Loucy (cell line): ENCODE measurements around the gene PLXNA2.

Source experiments
- H2AFZ ChIP-seq: fragments of 200-600 bp; sonication (generic); 2 replicates; pipeline ENCODE4 v1.6.0; 2016; ENCODE audit warnings: antibody characterized with exemption, mild to moderate bottlenecking, low read length, moderate library complexity
- H3F3A ChIP-seq: fragments of 200-600 bp; 2 replicates; pipeline ENCODE4 v1.6.0; 2016; ENCODE audit warnings: antibody characterized with exemption, low read depth, mild to moderate bottlenecking
- H3K27me3 ChIP-seq: fragments of 200-600 bp; sonication (generic); 2 replicates; pipeline ENCODE4 v1.6.1; 2014; ENCODE audit warnings: low read length, mild to moderate bottlenecking; ENCODE audit not compliant: insufficient read depth, poor library complexity, severe bottlenecking
- H3K36me3 ChIP-seq: fragments of 200-600 bp; sonication (generic); 2 replicates; pipeline ENCODE4 v1.6.1; 2016; ENCODE audit warnings: low read length; ENCODE audit not compliant: insufficient read depth
- H3K4me1 ChIP-seq: fragments of 200-600 bp; sonication (generic); 2 replicates; pipeline ENCODE4 v1.5.1; 2014; ENCODE audit warnings: low read length, mild to moderate bottlenecking; ENCODE audit not compliant: insufficient read depth, poor library complexity, severe bottlenecking
- H3K4me2 ChIP-seq: fragments of 200-600 bp; sonication (generic); 2 replicates; pipeline ENCODE4 v1.6.0; 2014; ENCODE audit warnings: antibody characterized with exemption, low read length, low read depth, mild to moderate bottlenecking; ENCODE audit not compliant: poor library complexity, severe bottlenecking
- H3K4me3 ChIP-seq: fragments of 200-600 bp; sonication (generic); 2 replicates; pipeline ENCODE4 v1.5.1; 2014; ENCODE audit warnings: low read length, mild to moderate bottlenecking, mixed read lengths; ENCODE audit not compliant: poor library complexity, severe bottlenecking
- H3K79me2 ChIP-seq: fragments of 200-600 bp; sonication (generic); 2 replicates; pipeline ENCODE4 v1.6.1; 2014; ENCODE audit warnings: low read length; ENCODE audit not compliant: insufficient read depth
- H3K9ac ChIP-seq: fragments of 200-600 bp; sonication (generic); 2 replicates; pipeline ENCODE4 v1.6.0; 2014; ENCODE audit warnings: mild to moderate bottlenecking, low read depth, low read length, moderate library complexity; ENCODE audit not compliant: poor library complexity, severe bottlenecking
- H3K9me2 ChIP-seq: fragments of 200-600 bp; sonication (generic); replicated peaks from 2 replicates; pipeline ENCODE4 v1.6.1; 2016; ENCODE audit warnings: low read depth, low read length, mixed read lengths
- H3K9me3 ChIP-seq: fragments of 200-600 bp; sonication (generic); 2 replicates; pipeline ENCODE4 v1.6.1; 2014; ENCODE audit warnings: mild to moderate bottlenecking, antibody characterized with exemption, low read length, low read depth; ENCODE audit not compliant: insufficient read depth
- H4K20me1 ChIP-seq: fragments of 200-600 bp; sonication (generic); 2 replicates; pipeline ENCODE4 v1.6.0; 2014; ENCODE audit warnings: antibody characterized with exemption, low read length, mild to moderate bottlenecking; ENCODE audit not compliant: insufficient read depth, poor library complexity, severe bottlenecking
- EZH2phosphoT487 ChIP-seq: fragments of 200-600 bp; IDR thresholded peaks from 2 replicates; pipeline ENCODE4 v1.6.1; 2018; ENCODE audit warnings: antibody characterized with exemption, mild to moderate bottlenecking, moderate library complexity, borderline replicate concordance
- TF ChIP-seq, protein P1 (sequence below): fragments of 200-600 bp; sonication (generic); conservative IDR thresholded peaks from 2 replicates; pipeline ENCODE4 v1.5.1; 2014; ENCODE audit warnings: mild to moderate bottlenecking, antibody characterized with exemption, low read length

PLXNA2 gene

DNA sequence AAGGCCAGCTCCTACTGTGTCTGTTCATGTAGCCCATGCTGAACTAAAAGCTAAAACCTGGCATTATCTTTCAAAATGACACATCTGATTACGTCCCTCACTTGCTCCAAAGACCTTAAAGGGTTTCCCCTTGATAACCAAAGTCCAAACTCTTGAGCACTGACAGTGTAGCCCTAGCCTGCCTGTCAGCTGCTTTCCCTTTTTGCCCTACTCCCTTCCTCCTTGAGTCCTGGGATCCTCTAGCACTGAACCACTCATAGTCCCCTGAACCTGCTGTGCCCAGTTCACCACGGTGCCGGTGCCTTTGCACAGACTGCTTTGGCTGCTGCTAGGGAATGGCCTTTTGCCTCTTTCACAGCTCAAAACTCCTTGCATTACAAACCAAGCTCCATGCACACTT, 67.5 kb downstream of the PLXNA2 start:
- no peak overlapping the region for H3K4me3 ChIP-seq
- peaks cover 11% of the 10 kb centered on the region for H3K4me1 ChIP-seq
- no peaks in the 10 kb centered on the region for H3K79me2 ChIP-seq

DNA sequence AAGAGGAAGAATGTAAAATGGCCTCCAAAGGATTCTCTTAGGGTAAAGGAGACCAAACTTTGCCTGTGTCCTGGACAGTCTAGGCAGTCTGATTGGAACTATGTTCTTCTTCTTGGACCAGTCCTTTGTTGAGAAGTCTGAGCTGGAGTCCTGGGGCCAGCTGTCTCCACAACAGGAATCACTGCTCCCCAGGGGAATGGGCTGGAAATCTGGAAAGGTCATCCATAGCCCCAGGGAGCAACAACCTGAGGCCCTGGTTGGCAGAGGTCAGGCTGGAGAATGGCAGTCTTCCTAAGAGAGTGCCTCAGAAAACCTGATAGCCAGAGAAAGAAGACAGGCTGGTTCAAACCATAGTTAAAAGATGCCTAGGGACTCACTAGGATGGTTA, 68.7 kb downstream of the PLXNA2 start:
- H3K4me2 ChIP-seq = no peak overlapping the region
- no peak for TF ChIP-seq EZH2phosphoT487
- TF ChIP-seq, protein P1, sequence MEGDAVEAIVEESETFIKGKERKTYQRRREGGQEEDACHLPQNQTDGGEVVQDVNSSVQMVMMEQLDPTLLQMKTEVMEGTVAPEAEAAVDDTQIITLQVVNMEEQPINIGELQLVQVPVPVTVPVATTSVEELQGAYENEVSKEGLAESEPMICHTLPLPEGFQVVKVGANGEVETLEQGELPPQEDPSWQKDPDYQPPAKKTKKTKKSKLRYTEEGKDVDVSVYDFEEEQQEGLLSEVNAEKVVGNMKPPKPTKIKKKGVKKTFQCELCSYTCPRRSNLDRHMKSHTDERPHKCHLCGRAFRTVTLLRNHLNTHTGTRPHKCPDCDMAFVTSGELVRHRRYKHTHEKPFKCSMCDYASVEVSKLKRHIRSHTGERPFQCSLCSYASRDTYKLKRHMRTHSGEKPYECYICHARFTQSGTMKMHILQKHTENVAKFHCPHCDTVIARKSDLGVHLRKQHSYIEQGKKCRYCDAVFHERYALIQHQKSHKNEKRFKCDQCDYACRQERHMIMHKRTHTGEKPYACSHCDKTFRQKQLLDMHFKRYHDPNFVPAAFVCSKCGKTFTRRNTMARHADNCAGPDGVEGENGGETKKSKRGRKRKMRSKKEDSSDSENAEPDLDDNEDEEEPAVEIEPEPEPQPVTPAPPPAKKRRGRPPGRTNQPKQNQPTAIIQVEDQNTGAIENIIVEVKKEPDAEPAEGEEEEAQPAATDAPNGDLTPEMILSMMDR = no peak
- no peaks in the 10 kb centered on the region for H3K27me3 ChIP-seq

More for the DNA sequence above, 67.5 kb downstream of the PLXNA2 start:
- TF ChIP-seq EZH2phosphoT487 = no peak
- TF ChIP-seq, protein P1 = no peak
- no peaks in the 10 kb centered on the region for H3K9me2 ChIP-seq
- H3K36me3 ChIP-seq = no peaks in the 10 kb centered on the region
- no peaks in the 10 kb centered on the region for H3F3A ChIP-seq
- no peaks in the 10 kb centered on the region for H3K27me3 ChIP-seq
- H3K4me2 ChIP-seq = no peak overlapping the region
- H2AFZ ChIP-seq = no peak overlapping the region
- H3K9ac ChIP-seq = no peak overlapping the region
- H3K9me3 ChIP-seq = no peaks in the 10 kb centered on the region
- no peaks in the 10 kb centered on the region for H4K20me1 ChIP-seq

DNA sequence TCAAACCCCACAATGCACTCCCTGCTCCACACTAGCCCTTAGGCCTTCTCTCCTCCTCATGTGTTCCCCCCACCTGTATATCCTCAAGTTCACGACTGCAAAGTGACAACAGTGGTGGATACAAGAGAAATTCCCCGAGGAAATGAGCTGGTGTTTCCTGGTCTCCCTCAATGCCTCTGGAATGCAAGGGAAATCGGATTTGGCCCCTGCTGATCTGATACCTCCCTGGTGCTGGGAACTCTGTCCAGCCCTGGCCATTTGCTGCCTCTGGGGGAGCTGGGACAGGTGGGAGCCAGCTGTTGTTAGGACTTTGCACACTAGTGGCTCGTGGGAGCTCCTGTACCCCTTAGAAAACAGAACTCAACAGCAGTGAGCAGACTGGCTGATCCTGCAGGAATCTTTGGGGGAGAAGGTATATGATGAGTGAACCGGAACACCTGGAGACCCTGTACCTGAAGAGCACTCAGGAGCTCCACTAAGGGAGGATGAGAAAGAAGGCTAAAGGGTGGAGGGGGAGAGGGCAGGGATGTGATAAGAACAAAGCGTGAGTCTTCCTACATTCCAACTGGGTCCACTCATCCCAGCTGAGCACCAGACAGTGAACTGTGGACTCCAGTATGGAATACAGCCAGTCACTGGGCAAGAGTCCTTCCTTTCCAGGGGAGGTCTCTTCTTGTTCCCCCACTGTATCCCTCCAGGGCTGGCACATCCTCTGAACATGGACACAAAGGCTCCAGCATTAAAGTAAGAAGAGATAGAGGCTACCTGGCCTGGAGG, 69.3 kb downstream of the PLXNA2 start:
- H3F3A ChIP-seq = no peaks in the 10 kb centered on the region
- no peaks in the 10 kb centered on the region for H3K9me2 ChIP-seq
- H3K4me3 ChIP-seq = no peak overlapping the region
- H3K4me1 ChIP-seq = peaks cover 28% of the 10 kb centered on the region
- H3K9ac ChIP-seq = no peak overlapping the region
- H3K9me3 ChIP-seq = no peaks in the 10 kb centered on the region
- H2AFZ ChIP-seq = no peak overlapping the region
- no peaks in the 10 kb centered on the region for H4K20me1 ChIP-seq
- no peaks in the 10 kb centered on the region for H3K79me2 ChIP-seq
- no peaks in the 10 kb centered on the region for H3K27me3 ChIP-seq
- H3K36me3 ChIP-seq = no peaks in the 10 kb centered on the region
- no peak for TF ChIP-seq EZH2phosphoT487
- TF ChIP-seq, protein P1 = no peak
- no peak overlapping the region for H3K4me2 ChIP-seq

More for the DNA sequence above, 68.7 kb downstream of the PLXNA2 start:
- H3K9me2 ChIP-seq = no peaks in the 10 kb centered on the region
- H3K9ac ChIP-seq = no peak overlapping the region
- no peaks in the 10 kb centered on the region for H3K36me3 ChIP-seq
- H3K79me2 ChIP-seq = no peaks in the 10 kb centered on the region
- H4K20me1 ChIP-seq = no peaks in the 10 kb centered on the region
- H3K9me3 ChIP-seq = no peaks in the 10 kb centered on the region
- H3K4me3 ChIP-seq = no peak overlapping the region
- no peak overlapping the region for H2AFZ ChIP-seq
- no peaks in the 10 kb centered on the region for H3F3A ChIP-seq
- peaks cover 22% of the 10 kb centered on the region for H3K4me1 ChIP-seq
